HG03565 (cell line): ENCODE data around the gene CDC42SE1.
A peak's percentile ranks its signal among the peaks of the same experiment; 100 is the strongest.

Source experiments
- ATAC-seq: cut with Tn5 transposase; IDR thresholded peaks from one replicate; pipeline ENCODE4 v1.9.1; 2021; ENCODE audit warnings: mild to moderate bottlenecking, moderate library complexity; ENCODE audit not compliant: unreplicated experiment

The CDC42SE1 gene

DNA sequence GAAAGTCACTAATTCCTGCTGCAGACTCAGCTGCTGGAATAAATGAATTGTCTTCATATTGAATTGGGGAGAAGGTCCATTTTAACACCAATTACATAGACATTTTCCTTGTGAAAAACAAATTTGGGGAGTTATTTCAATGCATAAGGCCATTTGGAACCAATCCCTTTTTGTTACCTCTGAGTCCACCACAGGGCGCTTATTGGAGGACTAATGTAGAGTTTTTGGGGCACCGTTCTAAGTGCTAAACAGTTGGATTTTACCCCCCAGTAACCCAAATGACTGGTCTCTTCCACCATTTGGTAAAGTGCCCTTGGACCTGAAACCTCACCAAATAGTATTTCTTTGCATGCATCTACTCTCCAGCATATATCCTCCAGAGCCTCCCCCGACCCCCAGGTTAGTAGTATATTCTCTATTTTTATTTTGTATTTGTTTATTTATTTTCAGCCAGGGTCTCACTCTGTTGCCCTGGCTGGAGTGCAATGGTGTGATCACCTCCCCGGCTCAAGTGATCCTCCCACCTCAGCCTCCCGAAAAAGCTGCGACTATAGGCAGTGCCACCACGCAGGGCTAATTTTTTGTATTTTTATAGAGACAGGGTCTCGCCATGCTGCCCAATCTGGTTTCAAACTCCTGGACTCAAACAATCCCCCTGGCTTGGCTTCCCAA is 49.6 kb downstream of the CDC42SE1 start:
- ATAC-seq: no peak

DNA sequence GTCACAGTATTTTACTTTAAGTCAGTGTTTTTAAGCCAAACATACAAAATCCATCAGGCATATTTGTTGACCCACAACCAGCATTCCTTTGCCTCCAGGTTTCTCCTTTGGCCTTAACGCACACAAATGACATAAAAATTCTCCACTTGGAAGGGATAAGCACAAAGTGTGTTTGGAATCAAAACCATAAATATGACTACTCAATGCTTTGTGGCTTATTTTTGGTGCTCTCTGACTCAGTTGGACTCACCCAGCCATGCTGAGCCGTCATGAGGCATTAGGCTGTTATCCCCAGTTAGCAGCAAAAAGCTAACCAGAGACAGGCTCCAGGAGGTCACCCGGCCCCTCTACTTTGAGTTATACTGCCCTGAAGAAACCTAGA is 50.2 kb downstream of the CDC42SE1 start:
- no peak for ATAC-seq

DNA sequence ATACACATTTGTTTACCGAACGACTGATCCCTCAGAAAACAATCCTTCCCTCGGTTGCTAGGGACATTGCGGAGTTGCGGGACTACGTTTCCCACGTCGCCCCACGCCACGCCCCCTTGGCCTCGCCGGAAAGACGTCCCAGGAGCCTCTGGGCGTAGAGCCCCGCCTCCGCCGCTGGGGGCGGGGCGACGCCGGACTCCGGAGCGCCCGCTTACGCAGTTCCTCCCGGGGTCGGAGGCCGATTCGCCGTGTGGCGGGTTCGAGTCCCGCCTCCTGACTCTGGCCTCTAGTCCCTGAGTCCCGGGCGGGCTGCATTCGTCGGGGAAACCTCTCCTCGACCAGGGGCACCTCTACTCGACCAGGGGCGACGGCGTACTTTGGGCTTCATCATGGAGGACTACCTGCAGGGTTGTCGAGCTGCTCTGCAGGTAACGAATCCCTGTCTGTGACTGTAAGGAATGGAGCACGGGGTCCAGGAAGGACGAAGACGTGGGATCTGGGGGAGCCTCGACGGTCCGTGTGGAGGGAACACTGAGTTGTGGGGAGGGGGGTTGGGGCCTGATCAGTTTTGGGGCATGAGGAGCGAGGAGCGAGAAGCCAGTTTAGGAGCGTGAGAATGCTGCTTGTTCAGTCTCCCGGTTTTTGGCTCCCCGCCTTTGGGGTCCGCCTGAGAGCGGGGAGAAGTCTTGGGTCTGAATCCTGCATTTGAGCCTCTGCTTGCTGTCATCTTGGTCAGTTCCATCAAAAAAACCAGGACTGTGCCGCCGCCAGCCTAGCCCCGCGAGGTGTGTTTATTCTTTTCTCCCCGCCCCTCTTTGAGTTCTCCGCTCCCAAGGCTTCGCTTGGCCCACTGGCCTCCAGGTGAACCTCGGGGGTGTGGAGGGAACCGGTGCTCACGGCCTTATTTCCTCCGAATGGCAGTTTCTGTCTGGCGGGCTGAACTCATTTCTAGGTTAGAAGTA is 50.9 kb downstream of the CDC42SE1 start, which contains the start of gene PRUNE1:
TSS of gene PRUNE1 (plus strand) at position 206 of the 962 bp plus-strand sequence. CDS start at position 390, 184 bp downstream.
- peak; percentile 72 for ATAC-seq

DNA sequence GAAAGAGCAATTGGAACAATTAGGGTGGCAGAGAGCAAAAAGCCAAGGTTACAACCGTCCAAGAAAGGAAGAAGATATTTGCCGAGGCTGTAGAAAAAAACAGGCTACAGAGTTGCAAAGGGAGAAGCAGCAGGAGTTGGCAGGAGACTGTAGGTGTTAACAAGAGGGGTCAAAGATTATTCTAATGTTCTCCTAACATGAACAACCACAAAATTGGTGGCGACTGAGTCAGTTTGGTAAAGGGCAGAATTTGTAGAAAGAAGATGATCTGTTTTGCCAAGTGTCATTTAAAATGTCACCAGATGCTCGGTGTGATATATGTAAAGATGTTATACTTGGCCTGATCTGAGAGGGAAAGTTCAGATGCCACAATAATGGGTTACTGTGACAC is 51.6 kb downstream of the CDC42SE1 start:
- peak; percentile 5 for ATAC-seq

DNA sequence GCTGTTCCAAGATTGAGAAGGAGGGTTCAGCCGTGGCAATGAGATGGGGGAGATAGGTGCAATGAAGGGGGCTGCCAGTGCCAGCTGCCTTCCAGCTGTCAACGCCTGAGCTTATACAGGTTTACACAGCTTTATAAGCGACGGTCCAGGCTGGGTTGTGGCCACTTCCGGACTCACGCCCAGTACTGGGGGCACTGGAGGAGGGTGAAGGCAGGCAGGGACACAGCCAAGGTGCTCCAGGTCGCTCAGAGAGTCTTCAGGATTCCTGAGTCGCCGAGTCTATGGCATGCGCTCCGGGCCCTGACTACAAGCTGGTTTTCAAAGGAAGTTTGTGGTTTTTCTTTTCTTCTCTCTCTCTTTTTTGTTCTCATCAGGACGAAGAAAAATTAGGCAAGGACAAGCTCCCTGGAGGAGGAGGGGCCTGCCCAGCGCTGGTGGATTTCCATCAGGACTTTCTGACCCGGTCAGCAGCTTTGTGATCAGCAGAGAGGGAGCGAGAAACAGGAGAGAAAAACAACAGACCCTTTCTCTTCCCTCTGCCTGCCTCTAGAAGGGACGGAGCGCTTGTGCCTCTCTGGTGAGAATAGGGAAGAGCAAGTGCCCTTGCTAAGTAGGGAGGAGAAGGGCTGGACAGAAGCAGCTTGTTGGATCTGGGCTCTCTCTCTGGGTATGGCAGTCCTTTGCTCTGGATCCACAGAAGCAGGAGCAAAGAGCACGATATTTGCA is 52.9 kb downstream of the CDC42SE1 start, which contains the start of gene MINDY1:
TSS of gene MINDY1 (minus strand) at position 576 of the 726 bp plus-strand sequence. CDS start 4,285 bp downstream, outside the sequence.
- no peak for ATAC-seq

DNA sequence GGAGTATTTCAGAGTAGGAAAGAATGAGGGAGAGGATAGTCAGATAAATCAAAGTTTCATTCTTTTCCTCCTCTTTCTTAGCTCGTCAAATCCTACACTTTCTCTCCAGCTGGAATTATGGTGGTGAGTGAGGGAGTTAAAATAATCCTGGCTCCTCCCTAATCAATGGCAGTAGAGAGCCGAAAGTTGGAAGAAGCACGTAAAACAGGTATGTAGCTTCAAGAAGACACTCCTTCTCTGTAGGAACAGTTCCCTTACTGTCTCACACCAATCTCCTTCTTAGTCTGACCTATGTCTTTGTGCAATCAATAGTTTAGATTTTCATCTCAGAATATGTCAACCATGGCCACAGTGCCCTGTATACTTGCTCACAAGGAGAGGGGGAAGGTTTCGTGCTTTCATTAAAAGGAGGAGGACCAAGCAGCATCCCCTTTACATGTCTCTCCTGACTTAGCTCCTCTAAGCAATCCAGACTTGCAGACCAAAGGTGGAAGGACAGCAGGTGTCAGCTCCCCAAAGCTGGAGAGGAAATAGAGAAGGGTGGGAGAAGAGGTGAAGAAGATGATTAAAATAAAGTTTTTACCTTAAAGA is 53.6 kb downstream of the CDC42SE1 start:
- no peak for ATAC-seq

DNA sequence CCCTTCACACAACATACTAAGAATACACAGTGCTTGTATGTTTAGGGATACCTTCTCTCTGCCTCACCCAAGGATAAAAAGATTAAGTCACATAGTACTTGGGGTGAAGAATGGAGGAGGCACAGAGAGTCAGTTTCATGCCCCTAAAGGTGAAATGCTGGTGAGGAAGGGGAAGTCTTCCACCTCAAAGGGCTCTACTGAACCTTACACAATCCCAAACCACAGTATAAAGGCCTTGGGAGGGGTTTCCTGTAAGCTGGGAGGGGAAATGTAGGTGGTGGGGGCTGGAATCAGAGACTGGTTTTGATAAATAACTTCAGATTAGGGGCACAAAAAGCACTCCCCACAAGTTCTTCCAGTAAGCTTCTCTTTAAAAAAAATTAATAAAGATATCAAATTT is 56.2 kb downstream of the CDC42SE1 start:
- no peak for ATAC-seq

DNA sequence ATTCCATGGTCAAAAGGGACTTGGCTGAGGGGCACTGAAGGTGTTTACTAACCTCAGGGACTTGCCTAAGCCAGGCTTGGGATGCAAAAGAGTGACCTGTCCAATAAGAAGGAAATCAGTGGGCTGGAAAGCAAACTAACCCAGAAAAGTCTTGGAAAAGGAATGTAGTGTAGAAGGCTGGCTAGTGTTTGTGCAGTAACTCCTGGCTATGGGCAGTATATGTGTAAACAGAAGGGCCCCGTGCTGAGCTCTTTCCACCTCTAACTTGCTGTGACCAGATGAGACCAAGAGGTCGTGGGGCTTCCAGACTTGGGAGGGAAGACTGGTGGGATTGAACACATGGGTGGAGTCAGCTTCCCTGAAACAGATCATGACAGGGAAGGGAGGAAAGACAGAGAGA is 56.8 kb downstream of the CDC42SE1 start:
- no peak for ATAC-seq

DNA sequence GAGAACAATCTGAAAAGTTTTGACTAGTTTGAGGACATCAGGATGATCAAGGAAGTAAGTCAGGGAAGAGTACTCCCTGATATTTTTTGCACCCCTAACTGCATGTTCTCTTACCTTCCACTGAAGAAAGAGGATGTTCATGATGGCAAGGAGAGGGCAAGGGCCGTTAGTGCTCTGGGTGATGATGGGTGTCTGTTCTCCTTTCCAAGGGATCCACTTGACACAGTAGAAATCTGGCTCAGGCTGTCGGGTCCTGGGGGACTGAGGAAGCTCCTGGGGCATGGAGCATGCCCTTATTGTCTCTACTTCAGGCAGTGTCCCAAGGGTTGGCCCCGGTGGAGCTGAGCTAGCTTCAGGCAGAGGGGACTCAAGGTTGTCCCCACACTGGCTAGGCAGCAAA is 57.4 kb downstream of the CDC42SE1 start:
- no peak for ATAC-seq

DNA sequence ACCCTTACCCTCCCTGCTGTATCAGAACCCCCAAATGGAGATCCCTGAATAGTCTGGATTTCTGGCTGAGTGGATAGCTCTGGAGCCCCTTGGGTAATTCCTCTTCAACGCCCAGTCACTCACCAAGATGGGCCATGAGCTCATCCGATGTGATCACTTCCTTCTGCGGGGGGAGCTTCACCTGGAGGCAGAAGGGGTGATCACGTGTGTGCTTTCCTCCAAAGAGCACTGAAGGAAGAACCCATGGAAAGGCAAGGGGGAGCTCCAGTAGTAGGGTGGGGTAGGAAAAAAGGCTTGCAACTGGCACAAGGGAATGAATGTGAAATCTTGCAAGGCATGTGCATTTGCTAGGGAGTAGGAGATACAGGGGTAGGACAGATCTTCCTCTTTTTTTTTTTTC is 57.8 kb downstream of the CDC42SE1 start:
- no peak for ATAC-seq
